Gastroesophageal sphincter (tissue), 3 donors: ENCODE measurements around the gene ADAMTSL2.

Experiments
- EP300 ChIP-seq: sonication (generic); formaldehyde crosslinking; IDR thresholded peaks from one replicate; pipeline ENCODE4 v1.6.1; 2017; ENCODE audit warnings: antibody characterized with exemption, mild to moderate bottlenecking
- POLR2A ChIP-seq, 2 donors: fragments of 450-650 bp; IDR thresholded peaks; one replicate each; pipeline ENCODE4 v1.6.1; 2017; ENCODE audit warnings: antibody characterized with exemption in 2 of 2, mild to moderate bottlenecking in 2 of 2, moderate library complexity in 1 of 2
- POLR2AphosphoS5 ChIP-seq: sonication (generic); formaldehyde crosslinking; IDR thresholded peaks from one replicate; pipeline ENCODE4 v1.6.1; 2017; ENCODE audit warnings: antibody characterized with exemption
- TF ChIP-seq, protein P1 (sequence below), 4 experiments: fragments of 200-600 bp in 2 of 4; fragments of 450-650 bp in 2 of 4; sonication (generic) in 1 of 4; IDR thresholded peaks; one replicate each; pipeline ENCODE4 v1.5.1; 2017 to 2019; ENCODE audit warnings: antibody characterized with exemption in 4 of 4, mild to moderate bottlenecking in 2 of 4, moderate library complexity in 2 of 4

DNA sequence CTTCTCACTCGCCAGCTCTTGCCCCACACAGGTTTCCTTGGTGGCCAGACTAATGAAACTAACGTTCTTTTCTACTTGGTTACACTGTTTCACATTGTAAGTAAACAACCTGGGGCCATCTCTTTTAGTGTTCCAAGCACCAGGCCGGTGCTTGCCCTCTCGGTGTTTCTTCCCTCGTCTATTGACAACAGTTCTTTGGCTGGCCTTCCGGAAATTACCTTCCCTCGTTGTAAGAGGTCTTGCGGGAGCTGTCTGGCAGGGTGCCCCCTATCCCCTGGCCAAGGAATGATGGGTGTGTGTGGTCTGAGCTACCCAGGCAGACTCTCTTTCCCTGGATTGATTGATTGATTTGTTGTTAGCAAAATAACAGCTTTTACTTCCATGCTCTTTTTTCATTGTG, 8.8 kb upstream of the ADAMTSL2 start:
- TF ChIP-seq, protein P1, sequence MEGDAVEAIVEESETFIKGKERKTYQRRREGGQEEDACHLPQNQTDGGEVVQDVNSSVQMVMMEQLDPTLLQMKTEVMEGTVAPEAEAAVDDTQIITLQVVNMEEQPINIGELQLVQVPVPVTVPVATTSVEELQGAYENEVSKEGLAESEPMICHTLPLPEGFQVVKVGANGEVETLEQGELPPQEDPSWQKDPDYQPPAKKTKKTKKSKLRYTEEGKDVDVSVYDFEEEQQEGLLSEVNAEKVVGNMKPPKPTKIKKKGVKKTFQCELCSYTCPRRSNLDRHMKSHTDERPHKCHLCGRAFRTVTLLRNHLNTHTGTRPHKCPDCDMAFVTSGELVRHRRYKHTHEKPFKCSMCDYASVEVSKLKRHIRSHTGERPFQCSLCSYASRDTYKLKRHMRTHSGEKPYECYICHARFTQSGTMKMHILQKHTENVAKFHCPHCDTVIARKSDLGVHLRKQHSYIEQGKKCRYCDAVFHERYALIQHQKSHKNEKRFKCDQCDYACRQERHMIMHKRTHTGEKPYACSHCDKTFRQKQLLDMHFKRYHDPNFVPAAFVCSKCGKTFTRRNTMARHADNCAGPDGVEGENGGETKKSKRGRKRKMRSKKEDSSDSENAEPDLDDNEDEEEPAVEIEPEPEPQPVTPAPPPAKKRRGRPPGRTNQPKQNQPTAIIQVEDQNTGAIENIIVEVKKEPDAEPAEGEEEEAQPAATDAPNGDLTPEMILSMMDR (IDR thresholded peaks at IDR 0.05), result no peak
- TF ChIP-seq POLR2AphosphoS5, result no peak
- TF ChIP-seq EP300, result no peak
- TF ChIP-seq POLR2A (IDR thresholded peaks at IDR 0.05), result no peak
